Measurements from ENCODE around the gene NRN1. TPM values are rescaled to one million over a fixed set of nuclear protein-coding genes. Genes with fewer than 3 reads are reported as not detected.
A peak's percentile ranks its signal among the peaks of the same experiment; 100 is the strongest.
"Not testable (repeated sequence)": the region's sequence is repeated elsewhere in the genome, so short reads cannot be mapped to it uniquely, and the experiment has no call there.

The NRN1 gene, protein sequence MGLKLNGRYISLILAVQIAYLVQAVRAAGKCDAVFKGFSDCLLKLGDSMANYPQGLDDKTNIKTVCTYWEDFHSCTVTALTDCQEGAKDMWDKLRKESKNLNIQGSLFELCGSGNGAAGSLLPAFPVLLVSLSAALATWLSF
- 28.1 and 41.9 TPM in 2 replicates for total RNA-seq

DNA sequence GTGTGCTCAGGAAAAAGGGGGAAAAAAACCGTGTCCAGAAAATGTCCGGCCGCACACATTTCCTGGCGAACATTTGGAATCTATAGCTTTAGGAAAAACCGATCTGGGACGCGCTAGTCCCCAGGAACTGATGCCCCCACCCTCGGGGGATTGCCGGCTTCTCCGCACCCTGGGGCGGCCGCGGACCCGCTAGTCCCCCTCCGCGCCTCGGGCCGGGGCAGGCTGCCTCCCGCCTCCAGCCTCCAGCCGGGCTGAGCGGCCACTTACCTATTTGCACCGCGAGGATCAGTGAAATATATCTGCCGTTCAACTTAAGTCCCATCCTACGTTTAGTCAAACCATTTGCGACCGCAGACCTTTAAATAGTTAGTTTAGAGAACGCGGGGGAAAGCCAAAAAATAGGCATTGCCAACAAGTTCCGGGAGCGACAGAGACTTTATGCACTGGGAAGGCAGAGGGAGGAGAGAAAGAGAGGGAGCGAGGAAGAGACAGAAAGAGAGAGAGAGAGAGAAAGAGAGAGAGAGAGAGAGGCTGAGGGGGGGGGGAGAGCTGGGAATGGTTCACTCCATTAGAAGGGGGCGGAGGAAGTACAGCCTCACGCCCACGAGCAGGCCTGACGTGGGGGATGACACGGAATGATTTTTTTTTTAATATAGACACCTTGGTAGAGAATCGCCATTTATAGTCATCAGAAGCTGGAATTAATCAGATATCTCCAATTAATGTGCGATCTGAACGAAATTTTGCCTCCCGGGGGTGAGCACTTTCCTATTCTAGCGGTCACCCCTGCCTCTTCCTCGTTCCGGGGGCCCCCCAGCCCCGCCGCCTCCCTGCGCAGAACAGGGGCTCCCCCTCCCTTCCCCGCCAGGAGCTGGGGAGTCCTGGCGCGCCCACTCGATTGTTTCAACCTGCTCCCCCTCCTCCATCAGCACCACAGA is at the start of gene NRN1:
TSS of gene NRN1 (minus strand) at position 498 of the 938 bp plus-strand sequence. CDS start at position 322, 176 bp downstream.
- peak; percentile 57 to 87 for DNase-seq (ENCODE audit: low read depth in 2 of 2)

DNA sequence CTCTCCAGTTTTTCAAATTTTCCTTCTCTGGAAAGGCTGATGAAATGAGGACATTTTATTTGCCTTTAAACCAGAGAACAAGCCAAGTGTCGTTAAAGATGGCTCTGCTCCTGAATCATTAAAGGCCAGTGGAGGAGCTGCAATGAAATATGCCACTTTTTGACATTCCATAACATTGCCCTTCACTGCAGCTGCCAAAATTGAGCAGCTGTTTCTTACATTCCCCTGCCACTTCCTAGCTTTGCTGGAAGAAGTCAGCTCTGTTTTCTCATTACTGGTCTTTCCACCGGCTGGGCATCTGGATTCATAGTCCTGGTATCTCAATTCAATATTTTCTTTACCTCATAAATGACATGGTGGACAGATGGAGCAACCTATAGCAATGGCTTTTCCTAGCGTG is 45.5 kb upstream of the NRN1 start:
- DNase-seq (ENCODE audit: low read depth in 2 of 2): no peak

DNA sequence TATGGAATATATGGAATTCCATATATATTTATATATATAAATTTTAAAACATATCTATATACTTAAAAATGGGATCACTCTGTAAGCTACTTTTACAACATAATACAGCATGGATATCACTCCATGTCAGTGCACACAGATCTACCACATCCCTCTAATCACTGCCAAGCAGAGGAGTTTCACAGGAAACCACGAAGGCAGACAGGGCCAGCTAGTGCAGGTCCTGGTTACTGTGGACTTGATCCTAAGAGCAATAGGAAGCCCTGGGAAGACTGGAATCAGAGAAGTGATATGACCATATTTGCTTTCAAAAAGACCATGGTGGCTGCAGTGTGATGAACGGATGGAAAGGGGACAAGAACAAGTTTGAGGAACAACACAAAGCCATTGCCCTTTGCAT is 40.0 kb upstream of the NRN1 start:
- DNase-seq (ENCODE audit: low read depth in 2 of 2): no peak

DNA sequence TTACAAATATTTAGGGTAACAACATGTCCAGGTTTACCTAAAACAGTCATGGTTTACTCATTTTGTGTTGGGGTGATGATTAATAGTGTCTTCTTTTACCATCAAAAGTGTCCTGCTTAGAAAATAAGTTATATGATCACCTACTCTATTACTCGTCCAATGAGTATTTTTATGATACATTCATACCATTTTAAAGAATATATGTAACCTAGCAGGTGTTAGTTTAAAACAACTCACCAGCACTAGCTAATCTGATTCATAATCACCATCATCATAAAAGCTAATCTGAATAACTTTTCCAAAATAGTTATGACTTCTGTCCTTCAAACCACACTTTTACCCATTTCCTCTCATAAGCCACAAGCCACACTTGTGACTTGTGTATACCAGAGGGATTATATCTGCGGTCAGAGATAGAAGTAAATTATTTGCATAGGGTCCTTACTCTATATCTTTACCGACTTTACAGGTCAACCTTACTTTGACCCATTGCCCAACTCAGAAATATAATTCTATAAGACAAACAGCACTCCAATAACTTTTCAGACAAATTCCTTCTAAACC is 33.3 kb upstream of the NRN1 start:
- DNase-seq (ENCODE audit: low read depth in 2 of 2): no peak

DNA sequence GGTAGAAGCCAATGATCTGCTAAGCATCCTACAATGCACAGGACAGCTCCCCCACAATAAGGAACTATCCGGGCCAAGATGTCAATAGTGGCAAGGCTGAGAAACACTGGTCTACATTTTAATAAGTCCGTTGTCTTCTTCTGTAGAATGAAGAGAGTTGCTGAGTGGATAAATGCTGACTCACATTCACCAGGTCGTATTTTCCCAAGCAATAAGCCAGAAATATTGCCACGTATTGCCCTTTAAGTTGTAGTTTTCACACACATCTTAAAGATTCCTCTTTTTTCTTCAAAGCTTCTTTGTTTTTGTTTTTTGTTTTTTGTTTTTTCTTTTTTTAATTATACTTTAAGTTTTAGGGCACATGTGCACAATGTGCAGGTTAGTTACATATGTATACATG is 30.5 kb upstream of the NRN1 start:
- no peak for DNase-seq (ENCODE audit: low read depth in 2 of 2)

DNA sequence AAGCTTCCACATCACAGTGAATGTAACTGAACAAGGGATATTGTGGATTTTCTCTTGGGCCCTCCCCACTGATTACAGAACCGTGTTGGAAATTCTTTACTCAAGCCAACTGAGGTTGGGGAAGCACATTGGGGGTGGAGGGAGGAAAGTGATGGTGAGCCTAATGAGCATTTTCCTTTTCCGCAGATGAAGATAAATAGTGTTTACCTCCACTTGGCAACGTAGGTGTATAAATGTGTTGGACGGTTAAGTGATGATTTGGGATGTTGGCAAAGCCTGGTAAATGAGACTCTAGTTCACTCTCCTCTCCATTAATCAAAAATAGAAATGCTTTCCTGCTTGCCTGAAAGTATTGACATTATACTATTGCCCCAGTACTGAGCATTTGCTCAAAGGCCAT is 27.1 kb upstream of the NRN1 start:
- peak in 1 of 2 donors; percentile 55 for DNase-seq (ENCODE audit: low read depth in 2 of 2)

DNA sequence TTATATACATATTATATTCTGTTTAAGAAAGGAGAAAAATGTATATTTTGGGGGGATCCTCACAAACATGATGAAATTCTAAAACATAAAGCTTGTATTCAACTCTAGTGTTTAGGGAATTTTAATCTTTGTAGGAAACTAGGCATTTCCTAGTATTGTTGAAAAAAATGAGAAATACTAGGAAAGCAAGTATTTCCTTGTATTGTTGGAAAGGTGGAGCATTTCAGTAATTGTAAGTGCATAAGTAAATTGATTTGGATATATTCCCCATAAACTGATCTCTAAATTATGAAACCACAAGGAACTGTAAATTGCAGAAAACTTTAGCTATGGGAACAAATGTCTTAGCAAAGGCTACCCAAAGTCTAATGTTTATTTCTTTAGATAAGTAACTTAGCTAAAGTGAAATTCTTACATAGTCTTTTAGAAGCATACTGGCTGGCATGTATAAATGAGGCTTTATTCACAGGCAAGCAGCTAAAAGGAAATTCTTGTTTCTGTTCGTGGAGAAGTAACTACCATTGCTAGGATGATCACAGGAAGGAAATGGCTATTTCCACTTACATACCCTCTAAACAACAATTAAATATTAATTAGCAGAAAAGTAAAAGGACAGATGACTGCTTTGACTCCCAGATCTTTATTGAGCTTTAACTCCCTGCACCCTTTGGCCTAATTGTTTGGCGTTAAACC is 19.9 kb upstream of the NRN1 start:
- DNase-seq (ENCODE audit: low read depth in 2 of 2): peak in 1 of 2 donors; percentile 19

DNA sequence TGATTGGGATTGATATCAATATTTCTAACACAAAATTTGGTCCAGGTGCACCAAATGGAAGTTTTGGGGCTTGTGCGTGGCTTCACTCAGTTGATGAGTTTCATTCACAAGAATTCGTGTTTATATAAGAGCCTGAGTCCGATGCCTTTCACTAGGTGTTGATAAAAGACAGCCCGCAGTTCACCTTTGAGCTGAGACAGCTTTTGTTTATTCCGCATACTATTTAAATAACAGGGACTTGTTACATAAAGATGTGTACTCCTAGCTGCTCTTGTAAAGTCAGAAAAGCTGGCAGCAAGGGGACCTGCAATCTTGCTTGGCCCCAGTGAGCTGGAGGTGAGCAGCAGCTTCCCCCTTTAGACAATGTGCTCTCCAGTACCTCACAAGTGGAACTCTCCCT is 19.0 kb upstream of the NRN1 start:
- DNase-seq (ENCODE audit: low read depth in 2 of 2): no peak

DNA sequence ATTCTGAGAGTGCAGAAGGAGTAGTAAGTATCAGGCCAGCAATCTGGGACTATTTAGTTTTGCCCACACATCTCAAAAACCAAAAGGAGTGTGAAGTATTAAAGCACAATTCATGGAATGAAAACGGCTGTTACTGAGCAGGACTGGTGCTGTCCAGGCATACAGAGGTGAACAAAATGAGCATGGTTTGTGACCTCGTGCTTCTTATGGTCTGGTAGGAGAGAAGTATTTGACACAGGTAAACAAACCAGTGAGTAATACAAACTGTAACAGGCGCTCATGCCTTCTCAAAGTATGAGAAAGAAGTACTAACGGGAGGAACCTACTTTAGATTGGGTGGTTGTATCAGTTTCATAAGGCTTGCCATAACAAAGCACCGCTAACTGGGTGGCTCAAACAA is 17.5 kb upstream of the NRN1 start:
- DNase-seq (ENCODE audit: low read depth in 2 of 2): no peak

DNA sequence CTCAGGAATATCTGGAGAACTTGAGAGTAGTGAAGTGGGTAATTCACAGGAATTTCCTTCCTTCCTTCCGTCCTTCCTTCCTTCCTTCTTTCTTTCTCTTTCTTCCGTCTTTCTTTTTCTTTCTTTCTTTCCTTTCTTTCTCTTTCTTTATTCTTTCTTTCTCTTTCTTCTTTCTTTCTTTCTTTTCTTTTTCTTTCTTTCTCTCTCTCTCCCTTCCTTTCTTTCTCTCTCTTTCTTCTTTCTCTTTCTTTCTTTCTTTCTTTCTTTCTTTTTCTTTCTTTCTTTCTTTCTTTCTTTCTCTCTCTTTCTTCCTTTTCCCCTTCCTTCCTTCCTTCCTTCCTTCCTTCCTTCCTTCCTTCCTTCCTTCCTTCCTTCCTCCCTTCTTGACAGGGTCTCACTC is 16.1 kb upstream of the NRN1 start:
- DNase-seq (ENCODE audit: low read depth in 2 of 2): not testable (repeated sequence)

DNA sequence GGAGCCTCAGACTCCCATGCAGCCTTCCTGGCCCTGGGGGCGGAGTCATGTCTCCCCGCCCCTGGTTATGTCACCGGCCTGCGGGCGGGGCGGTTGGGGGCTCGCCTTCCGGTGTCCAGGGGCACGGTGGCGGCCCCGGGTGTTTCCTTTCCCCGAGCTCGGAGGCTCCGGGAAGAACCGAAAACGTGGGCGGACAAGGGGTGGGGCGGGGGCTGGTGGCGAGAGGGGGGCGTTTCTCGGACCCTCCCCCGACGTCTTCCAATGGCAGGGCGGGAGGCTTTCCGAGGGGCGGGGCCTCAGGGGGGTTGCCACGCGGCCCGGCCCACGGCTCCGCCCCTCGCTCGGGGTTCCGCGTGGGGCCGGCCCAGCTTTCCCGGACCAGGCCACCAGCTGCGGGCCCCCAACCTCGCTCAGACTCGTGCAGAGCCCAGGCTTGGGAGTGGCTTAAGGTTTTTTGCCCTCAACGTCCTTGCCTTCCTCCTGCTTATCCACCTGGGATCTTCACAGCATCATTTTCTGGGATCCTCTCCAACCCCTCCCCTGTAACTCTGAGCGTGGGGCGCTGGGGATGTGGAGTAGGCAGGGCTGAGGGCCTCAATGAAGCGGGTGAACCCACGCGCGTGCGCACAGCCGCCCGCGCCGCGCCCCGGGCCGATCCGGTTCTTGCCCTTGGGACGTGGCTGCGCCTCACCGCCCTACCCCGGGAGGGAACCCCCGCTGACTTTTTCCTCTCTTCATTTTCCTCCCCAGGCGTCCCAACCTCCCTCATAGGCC is 2.1 kb upstream of the NRN1 start:
- DNase-seq (ENCODE audit: low read depth in 2 of 2): peak; percentile 79 to 95

DNA sequence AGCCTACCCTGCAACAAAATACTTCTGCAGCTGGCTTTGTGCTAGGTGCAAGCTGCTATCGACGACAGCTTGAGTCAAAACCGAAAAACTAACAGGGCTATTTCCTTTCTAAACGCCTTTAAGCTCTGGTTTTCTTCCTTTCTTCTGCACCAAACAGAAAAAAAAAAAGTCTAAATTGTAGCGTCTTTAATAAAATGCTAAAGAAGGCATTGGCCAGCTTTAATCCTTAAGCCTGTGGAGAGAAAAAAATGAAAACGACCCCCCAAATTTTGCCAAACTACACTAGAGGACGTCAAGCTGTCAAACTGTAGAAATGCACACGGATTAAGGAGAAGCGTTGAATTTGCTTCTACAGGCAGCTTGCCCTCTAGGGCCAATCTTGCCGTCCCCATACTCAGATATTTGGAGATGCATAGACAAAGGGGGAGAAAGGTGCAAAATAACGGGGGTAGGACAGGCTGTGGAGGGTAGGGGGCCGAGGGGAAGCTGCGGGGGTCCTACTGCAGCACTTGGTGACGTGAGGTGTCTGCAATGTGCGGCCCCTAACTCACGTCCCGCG is 1.4 kb upstream of the NRN1 start:
- DNase-seq (ENCODE audit: low read depth in 2 of 2): no peak

DNA sequence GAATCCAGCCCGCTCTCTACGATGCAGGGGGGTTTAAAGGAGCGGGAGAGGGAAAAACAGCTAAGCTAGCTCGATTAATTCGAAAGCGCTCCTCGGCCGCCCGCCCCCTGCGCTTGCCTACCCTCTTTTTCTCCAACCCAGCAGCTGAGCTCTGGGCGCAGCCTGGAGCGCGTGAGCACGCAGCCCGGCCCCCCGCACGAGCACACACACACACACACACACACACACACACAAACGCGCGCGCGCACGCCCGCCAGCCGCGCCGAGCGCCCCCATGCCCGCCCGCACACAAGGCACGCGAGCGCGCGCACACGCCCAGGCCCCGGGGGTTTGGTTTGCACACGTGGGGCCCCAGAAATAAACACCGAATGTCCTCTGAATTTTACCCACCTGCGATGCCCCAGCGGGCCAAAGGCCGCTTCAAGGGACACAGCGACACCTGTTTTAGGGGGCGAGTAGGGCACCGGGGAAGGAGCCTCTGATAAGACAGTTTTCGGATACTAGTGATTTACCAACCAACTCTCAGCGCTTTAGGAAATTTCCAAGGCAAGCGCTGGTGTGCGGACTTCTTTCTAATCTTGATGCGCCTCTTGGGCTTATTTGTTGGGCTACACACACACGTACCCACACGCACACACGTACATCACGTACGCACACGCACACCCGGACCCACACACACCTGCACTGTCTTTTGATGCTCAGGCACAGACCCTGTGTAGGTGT is 802 bp upstream of the NRN1 start:
- DNase-seq (ENCODE audit: low read depth in 2 of 2): peak; percentile 51 to 90

DNA sequence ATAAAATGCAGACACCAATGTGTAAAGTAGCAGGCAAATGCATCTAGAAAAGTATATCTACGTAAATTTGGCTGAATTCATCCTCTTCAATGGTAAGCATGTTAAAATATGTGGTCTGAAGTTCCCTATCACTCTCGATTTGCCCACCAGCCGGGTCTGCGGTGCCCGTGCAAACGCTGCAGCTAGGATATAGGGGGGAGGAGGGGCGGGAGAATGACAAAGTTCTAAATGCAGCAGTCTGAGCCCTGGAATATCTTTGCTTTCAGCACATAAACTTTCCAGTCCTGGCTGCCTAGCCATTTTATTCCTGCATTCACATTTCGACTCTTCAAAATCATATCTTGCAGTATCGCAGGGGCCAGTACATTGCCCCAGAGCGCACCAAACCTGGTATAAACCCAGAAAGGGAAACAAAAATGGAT is 708 bp downstream of the NRN1 start:
- peak in 1 of 2 donors; percentile 39 for DNase-seq (ENCODE audit: low read depth in 2 of 2)

DNA sequence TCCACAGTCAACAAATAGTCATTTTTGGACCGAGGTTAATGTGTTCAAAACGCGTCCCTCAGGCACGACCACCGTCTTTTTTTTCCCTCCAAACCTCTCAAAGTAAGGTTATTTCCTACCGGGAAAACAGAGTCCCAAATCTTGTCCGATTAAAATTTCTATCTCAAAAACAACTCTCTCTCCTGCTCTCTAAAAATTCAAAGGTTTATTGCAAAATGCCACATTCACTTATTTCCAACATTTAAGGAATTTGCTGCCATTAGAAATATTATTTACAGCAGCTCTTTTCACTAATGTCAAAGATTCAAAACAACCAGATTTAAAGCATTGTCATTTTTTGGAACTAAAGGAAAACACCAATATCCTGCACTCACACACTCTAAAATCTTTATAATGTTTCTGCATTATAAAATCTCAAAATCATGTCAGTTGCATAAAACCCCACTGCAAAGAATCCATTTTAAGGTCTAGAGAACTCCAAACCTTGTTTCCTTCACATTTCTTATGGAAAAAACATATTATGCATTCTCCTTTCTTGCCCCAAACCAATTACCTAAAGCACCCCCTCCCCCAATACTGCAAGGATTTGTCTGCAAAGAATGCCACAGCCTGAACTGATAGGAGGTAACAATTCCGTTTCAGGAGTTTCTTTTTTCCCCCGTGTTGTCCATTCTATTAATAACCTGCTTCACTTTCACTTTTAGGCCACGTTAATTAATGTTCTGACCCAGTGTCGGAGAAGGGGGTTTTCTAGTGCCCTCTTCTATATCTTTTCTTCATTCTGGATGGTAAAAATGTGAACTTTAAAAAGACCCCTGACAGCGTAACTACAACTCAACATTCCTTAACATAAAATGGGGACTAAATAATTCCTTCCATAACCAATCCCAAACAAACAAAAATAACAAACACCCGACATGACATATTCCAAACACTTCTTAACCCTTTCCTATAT is 1.4 kb downstream of the NRN1 start:
- no peak for DNase-seq (ENCODE audit: low read depth in 2 of 2)

DNA sequence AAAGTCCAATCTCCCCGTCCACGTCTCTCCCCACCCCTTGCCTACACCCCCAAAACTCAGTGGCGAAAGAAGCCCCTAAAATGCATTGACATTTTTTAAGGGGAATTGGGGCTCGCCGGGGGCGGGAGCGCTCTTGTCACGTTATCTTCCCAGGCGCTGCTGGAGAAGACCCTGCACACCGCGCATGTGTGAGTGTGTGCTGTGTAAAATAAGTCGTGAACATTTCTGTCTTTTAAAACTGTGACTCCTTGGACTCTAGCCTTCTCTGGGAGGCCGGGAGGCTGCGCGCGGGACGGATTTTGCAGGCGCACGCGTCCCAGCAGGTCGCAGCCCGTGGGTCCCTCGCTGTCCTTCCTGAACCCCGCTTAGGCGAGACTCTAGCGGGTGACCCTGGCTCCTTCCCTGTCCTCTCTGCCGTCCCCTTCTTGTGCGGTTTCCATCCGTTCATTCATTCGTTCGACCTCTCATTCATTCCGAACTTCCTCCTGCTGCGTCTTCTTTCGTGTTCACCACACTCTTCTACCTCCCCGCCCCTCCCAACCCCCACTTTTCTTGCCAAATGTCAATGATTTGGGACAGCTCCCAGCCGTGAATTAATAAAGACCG is 2.2 kb downstream of the NRN1 start:
- peak in 1 of 2 donors; percentile 27 for DNase-seq (ENCODE audit: low read depth in 2 of 2)

DNA sequence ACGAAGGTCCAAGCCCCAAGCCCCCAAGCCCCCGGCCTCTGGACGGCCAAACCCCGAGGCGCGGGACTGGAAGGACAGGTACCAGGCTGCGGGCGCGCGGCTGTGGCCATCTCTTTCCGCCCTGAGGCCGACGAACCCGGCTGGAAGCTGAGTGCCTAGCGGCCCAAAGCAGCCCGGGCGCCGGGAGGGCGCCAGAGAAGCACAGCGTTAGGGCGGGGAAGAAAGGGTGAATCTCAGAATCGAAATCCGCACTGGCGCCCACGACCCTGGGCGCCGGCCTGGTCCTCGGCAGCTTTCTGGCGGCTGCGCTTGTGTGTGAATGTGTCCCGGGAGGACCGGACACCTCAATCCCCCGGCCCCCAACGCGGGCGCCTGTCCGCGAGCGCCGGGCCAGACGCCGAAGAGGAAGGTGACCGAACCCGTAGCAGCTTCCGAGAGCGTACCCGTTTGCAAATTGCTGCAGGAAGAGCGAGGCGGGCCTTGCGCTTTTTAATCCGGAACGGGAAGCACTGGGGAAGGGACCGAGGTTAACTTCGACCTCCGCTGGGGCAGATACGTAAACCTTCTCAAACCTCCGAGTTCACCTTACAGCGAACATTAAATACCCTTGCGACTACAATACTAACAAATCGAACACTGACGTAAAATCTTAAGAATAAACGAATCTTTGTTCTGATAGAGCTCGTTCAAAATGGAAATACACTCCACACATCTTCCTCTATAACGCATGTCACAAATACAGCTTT is 2.9 kb downstream of the NRN1 start:
- DNase-seq (ENCODE audit: low read depth in 2 of 2): peak; percentile 65 to 76

Measured in lung microvascular endothelial cell (primary cell).